ENCODE data around the gene AK4. TPM values are rescaled to one million over a fixed set of nuclear protein-coding genes. Genes with fewer than 3 reads are reported as not detected.
"Not testable (repeated sequence)": the region's sequence is repeated elsewhere in the genome, so short reads cannot be mapped to it uniquely, and the experiment has no call there.

The AK4 gene
- total RNA-seq, result 27.6 TPM

- intact Hi-C loops (cut with DNase I); DNase-seq (ENCODE audit: low spot score): not testable (repeated sequence)
- peak; percentile 70 for ATAC-seq
Observed at GRCh38 chr1:65148178-65148547, at the start of gene AK4. TSS of gene AK4 (plus strand) at chr1:65148203. CDS start at chr1:65148408, 205 bp downstream.

- intact Hi-C loops (cut with DNase I), result no loop called here
- DNase-seq (ENCODE audit: low spot score) (no peak), ATAC-seq (no peak)
Observed at GRCh38 chr1:65103807-65104206, 44.2 kb upstream of the AK4 start.

- DNase-seq (ENCODE audit: low spot score), result no peak
- intact Hi-C loops (cut with DNase I), result no loop called here
- ATAC-seq, result peak; percentile 28
Observed at GRCh38 chr1:65104854-65105534, 43.0 kb upstream of the AK4 start.

- ATAC-seq, result no peak
- intact Hi-C loops (cut with DNase I), result no loop called here
- DNase-seq (ENCODE audit: low spot score), result no peak
Observed at GRCh38 chr1:65105596-65105995, 42.4 kb upstream of the AK4 start.

- intact Hi-C loops (cut with DNase I), result no loop called here
- no peak for DNase-seq (ENCODE audit: low spot score)
- ATAC-seq, result no peak
Observed at GRCh38 chr1:65108025-65108642, 39.9 kb upstream of the AK4 start.

- intact Hi-C loops (cut with DNase I), result no loop called here
- no peak for DNase-seq (ENCODE audit: low spot score)
- ATAC-seq, result no peak
Observed at GRCh38 chr1:65109487-65109886, 38.5 kb upstream of the AK4 start.

- intact Hi-C loops (cut with DNase I), result no loop called here
- DNase-seq (ENCODE audit: low spot score) (no peak), ATAC-seq (no peak)
Observed at GRCh38 chr1:65112811-65113210, 35.2 kb upstream of the AK4 start.

- intact Hi-C loops (cut with DNase I), result no loop called here
- DNase-seq (ENCODE audit: low spot score), result no peak
- no peak for ATAC-seq
Observed at GRCh38 chr1:65113298-65113697, 34.7 kb upstream of the AK4 start.

GRCh38 chr1:65114322-65114721, 33.7 kb upstream of the AK4 start:
- peak; percentile 60 for ATAC-seq
- DNase-seq (ENCODE audit: low spot score), result peak; percentile 62
- intact Hi-C loops (cut with DNase I), result no loop called here

- DNase-seq (ENCODE audit: low spot score) (no peak), ATAC-seq (no peak)
- intact Hi-C loops (cut with DNase I), result no loop called here
Observed at GRCh38 chr1:65119951-65120350, 28.1 kb upstream of the AK4 start.

GRCh38 chr1:65129104-65129503, 18.9 kb upstream of the AK4 start:
- DNase-seq (ENCODE audit: low spot score); ATAC-seq; intact Hi-C loops (cut with DNase I): not testable (repeated sequence)

GRCh38 chr1:65138524-65138923, 9.5 kb upstream of the AK4 start:
- intact Hi-C loops (cut with DNase I), result no loop called here
- ATAC-seq (no peak), DNase-seq (ENCODE audit: low spot score) (no peak)

- ATAC-seq; intact Hi-C loops (cut with DNase I); DNase-seq (ENCODE audit: low spot score): not testable (repeated sequence)
Observed at GRCh38 chr1:65139793-65140192, 8.2 kb upstream of the AK4 start.

GRCh38 chr1:65141394-65141793, 6.6 kb upstream of the AK4 start:
- DNase-seq (ENCODE audit: low spot score) (no peak), ATAC-seq (peak; percentile 49)
- intact Hi-C loops (cut with DNase I), result no loop called here

GRCh38 chr1:65141918-65142317, 6.1 kb upstream of the AK4 start:
- no peak for DNase-seq (ENCODE audit: low spot score)
- intact Hi-C loops (cut with DNase I), result no loop called here
- ATAC-seq, result no peak

- DNase-seq (ENCODE audit: low spot score); intact Hi-C loops (cut with DNase I); ATAC-seq: not testable (repeated sequence)
Observed at GRCh38 chr1:65143112-65143658, 4.8 kb upstream of the AK4 start.

- no peak for ATAC-seq
- no peak for DNase-seq (ENCODE audit: low spot score)
- intact Hi-C loops (cut with DNase I), result no loop called here
Observed at GRCh38 chr1:65146908-65147423, 1.0 kb upstream of the AK4 start.

GRCh38 chr1:65147424-65148177, 402 bp upstream of the AK4 start:
- DNase-seq (ENCODE audit: low spot score), result peak; percentile 71
- ATAC-seq, result peak; percentile 43
- intact Hi-C loops (cut with DNase I), result no loop called here

GRCh38 chr1:65148548-65149350, 746 bp downstream of the AK4 start:
- intact Hi-C loops (cut with DNase I), result no loop called here
- DNase-seq (ENCODE audit: low spot score) (peak; percentile 74), ATAC-seq (peak; percentile 77)
